A549 (cell line): ENCODE data around the gene APOM. TPM values are rescaled to one million over a fixed set of nuclear protein-coding genes. Genes with fewer than 3 reads are reported as not detected.

Experiments used
- ATAC-seq, 2 experiments: fragments of 200-7000 bp in 1 of 2; fragments of >200 bp in 1 of 2; cut with Nextera tagmentation in 1 of 2; cut with Tn5 transposase in 1 of 2; 3 replicates each; pipeline versions ENCODE4 v1.8.0 to v1.9.1; 2018 to 2020; ENCODE audit warnings: mild to moderate bottlenecking in 1 of 2, moderate library complexity in 1 of 2
- CTCF ChIA-PET: fragments of 300-600 bp; sonication (Branson Sonifier 250); formaldehyde crosslinking; extraction: SDS; loops from one replicate; lab custom pipeline; 2021; ENCODE audit warnings: antibody characterized with exemption, inconsistent platforms; lab: Yijun Ruan, JAX
- POLR2A ChIA-PET: fragments of 350-600 bp; formaldehyde crosslinking; extraction: SDS; loops from one replicate; lab custom pipeline; 2021; ENCODE audit warnings: antibody characterized with exemption, inconsistent platforms; lab: Yijun Ruan, JAX
- DNase-seq, 2 experiments: peaks; one replicate each; pipeline versions ENCODE4 v3.0.0 to v3.0.0-alpha.2; 2011 to 2016; ENCODE audit warnings: low read depth in 1 of 2, low spot score in 1 of 2
- FAIRE-seq: peaks from 2 replicates; lab custom pipeline; 2011; peaks lifted over from hg19 to GRCh38; lab: Jason Lieb, UNC
- H3K27ac ChIP-seq, 2 experiments: fragments of >200 bp; sonication (Bioruptor Twin); formaldehyde crosslinking; 3 replicates each; pipeline ENCODE4 v1.5.1; 2016 to 2017
- H3K4me1 ChIP-seq: fragments of >200 bp; sonication (Bioruptor Twin); formaldehyde crosslinking; 3 replicates; pipeline ENCODE4 v1.6.1; 2016
- H3K4me2 ChIP-seq: fragments of >200 bp; sonication (Bioruptor Twin); formaldehyde crosslinking; 3 replicates; pipeline ENCODE4 v1.6.1; 2016
- H3K4me3 ChIP-seq: fragments of >200 bp; sonication (Bioruptor Twin); formaldehyde crosslinking; 3 replicates; pipeline ENCODE4 v1.5.1; 2016
- H3K9me3 ChIP-seq: fragments of >200 bp; sonication (Bioruptor Twin); formaldehyde crosslinking; 3 replicates; pipeline ENCODE4 v1.6.1; 2016
- BHLHE40 ChIP-seq: IDR thresholded peaks from 2 replicates; pipeline ENCODE4 v1.6.1; 2012; ENCODE audit warnings: low read depth, low read length, inconsistent platforms
- CBX2 ChIP-seq: fragments of 200-600 bp; sonication (generic); IDR thresholded peaks from 2 replicates; pipeline ENCODE4 v1.6.1; 2016; ENCODE audit warnings: low read depth, mild to moderate bottlenecking, borderline replicate concordance
- CEBPB ChIP-seq, 2 experiments: fragments of >200 bp in 1 of 2; sonication (Bioruptor Twin) in 1 of 2; formaldehyde crosslinking in 1 of 2; IDR thresholded peaks; 2 replicates each; pipeline ENCODE4 v1.6.1; 2012 to 2016
- CTCF ChIP-seq: fragments of >200 bp; sonication (Bioruptor Twin); formaldehyde crosslinking; IDR thresholded peaks from 3 replicates; pipeline ENCODE4 v1.5.1; 2016
- EHF ChIP-seq: fragments of 250-450 bp; sonication (Bioruptor Pico); IDR thresholded peaks from 2 replicates; pipeline ENCODE4 v1.5.0; 2020; ENCODE audit warnings: mild to moderate bottlenecking
- ELK1 ChIP-seq: fragments of 150-350 bp; IDR thresholded peaks from 2 replicates; pipeline ENCODE4 v1.6.1; 2014; ENCODE audit warnings: low read depth, mild to moderate bottlenecking, low read length
- EP300 ChIP-seq, 2 experiments: fragments of >200 bp; sonication (Bioruptor Twin); formaldehyde crosslinking; IDR thresholded peaks; 2 replicates in 1 of 2; 3 replicates in 1 of 2; pipeline ENCODE4 v1.6.1; 2016 to 2017
- FOSL2 ChIP-seq, 2 experiments: fragments of 450-650 bp in 1 of 2; fragments of >200 bp in 1 of 2; sonication (Bioruptor Twin) in 1 of 2; formaldehyde crosslinking; IDR thresholded peaks; 2 replicates each; pipeline versions ENCODE4 v1.5.0 to v1.6.1; 2016 to 2020; ENCODE audit warnings: mild to moderate bottlenecking in 1 of 2, moderate library complexity in 1 of 2
- GATA3 ChIP-seq: IDR thresholded peaks from 2 replicates; pipeline ENCODE4 v1.6.1; 2012; ENCODE audit warnings: borderline replicate concordance
- HOXB13 ChIP-seq: fragments of 250-450 bp; sonication (Bioruptor Pico); IDR thresholded peaks from 2 replicates; pipeline ENCODE4 v1.5.0; 2020; ENCODE audit warnings: low read depth, mild to moderate bottlenecking, moderate library complexity
- HOXB5 ChIP-seq: fragments of 250-450 bp; sonication (Bioruptor Pico); IDR thresholded peaks from 2 replicates; pipeline ENCODE4 v1.5.0; 2020; ENCODE audit warnings: mild to moderate bottlenecking, moderate library complexity
- JUN ChIP-seq, 2 experiments: fragments of >200 bp; sonication (Bioruptor Twin); formaldehyde crosslinking; IDR thresholded peaks; 2 replicates in 1 of 2; 3 replicates in 1 of 2; pipeline ENCODE4 v1.6.1; 2016 to 2017
- JUNB ChIP-seq: fragments of >200 bp; sonication (Bioruptor Twin); formaldehyde crosslinking; IDR thresholded peaks from 2 replicates; pipeline ENCODE4 v1.6.1; 2016
- NFE2L2 ChIP-seq: fragments of 150-350 bp; conservative IDR thresholded peaks from 2 replicates; pipeline ENCODE4 v1.6.1; 2014; ENCODE audit warnings: low read length
- PBX3 ChIP-seq: IDR thresholded peaks from 2 replicates; pipeline ENCODE4 v1.6.1; 2012
- RAD21 ChIP-seq, 2 experiments: fragments of >200 bp in 1 of 2; sonication (Bioruptor Twin) in 1 of 2; formaldehyde crosslinking in 1 of 2; IDR thresholded peaks in 1 of 2; conservative IDR thresholded peaks in 1 of 2; 2 replicates in 1 of 2; 3 replicates in 1 of 2; pipeline ENCODE4 v1.6.1; 2012 to 2018; ENCODE audit warnings: inconsistent platforms in 1 of 2
- RNF2 ChIP-seq: fragments of 200-600 bp; sonication (generic); IDR thresholded peaks from 2 replicates; pipeline ENCODE4 v1.6.1; 2016; ENCODE audit warnings: low read depth, mild to moderate bottlenecking, antibody characterized with exemption, moderate library complexity, borderline replicate concordance
- SREBF2 ChIP-seq: fragments of 450-650 bp; IDR thresholded peaks from 2 replicates; pipeline ENCODE4 v1.6.1; 2014; ENCODE audit warnings: mild to moderate bottlenecking, moderate library complexity
- TP53 ChIP-seq: fragments of 250-450 bp; sonication (Bioruptor Pico); IDR thresholded peaks from 2 replicates; pipeline ENCODE4 v1.5.0; 2021; ENCODE audit warnings: mild to moderate bottlenecking, moderate library complexity
- ZFP36 ChIP-seq: fragments of 450-650 bp; IDR thresholded peaks from 2 replicates; pipeline ENCODE4 v1.6.1; 2014; ENCODE audit warnings: borderline replicate concordance; ENCODE audit not compliant: partially characterized antibody
- ZSCAN20 ChIP-seq: fragments of 250-450 bp; sonication (Bioruptor Pico); IDR thresholded peaks from 2 replicates; pipeline ENCODE4 v1.8.0; 2022; ENCODE audit warnings: mild to moderate bottlenecking, moderate library complexity
- WGBS: methylation state at CpG from one replicate; pipeline ENCODE4 v1.1.6; 2017; ENCODE audit errors: missing lambda C conversion rate; 5-methylcytosine and 5-hydroxymethylcytosine counted together
- polyA plus RNA-seq, 4 experiments: library from polyadenylated mRNA; depleted of rRNA in 3 of 4; stranded (reverse); fragments of >200 nt; fragmentation: RNase III in 1 of 4; extraction: RNeasy Plus Mini Kit Qiagen cat#74134 plus additional on column Dnase treatment in 1 of 4; gene quantifications; 2 replicates in 3 of 4; 3 replicates in 1 of 4; pipeline ENCODE4 v1.2.3, GENCODE V29; 2011 to 2017

The APOM gene
- polyA plus RNA-seq, 2 of the 4 experiments (the other 2 are of a cell fraction): 1.5 to 2.6 TPM

GRCh38 chr6:31687321-31687720 is 31.6 kb downstream of the APOM start:
- no peaks in the 10 kb centered on the region; the same call in 2 of the 3 replicates for H3K4me1 ChIP-seq
- H3K27ac ChIP-seq: no peak overlapping the region
- TF ChIP-seq CEBPB (IDR thresholded peaks at IDR 0.05): no peak
- ChIA-PET POLR2A (no interaction called here), CTCF (interaction anchor here (1.1 to 2.5 kb wide), 5 partner anchors 15 to 152 kb away, joined by 3 to 9 read pairs (median 7); partner anchors contain the start of gene ABHD16A)
- 86% methylated on average over 8 of the region's 8 CpGs for WGBS
- FAIRE-seq (no peak), ATAC-seq (no peak), DNase-seq (no peak)
- no peak overlapping the region for H3K4me2 ChIP-seq
- no peak overlapping the region for H3K4me3 ChIP-seq
- H3K9me3 ChIP-seq: no peaks in the 10 kb centered on the region

GRCh38 chr6:31687860-31688693 is 32.4 kb downstream of the APOM start:
- no peak overlapping the region for H3K4me3 ChIP-seq
- DNase-seq (no peak), ATAC-seq (no peak), FAIRE-seq (no peak)
- TF ChIP-seq TP53 (CRISPR knock-in tag) (no peak), CBX2 (no peak), HOXB5 (CRISPR knock-in tag) (no peak), EHF (no peak), SREBF2 (no peak), RAD21 (conservative IDR thresholded peaks at IDR 0.05 in 1 of 2, IDR thresholded peaks at IDR 0.05 in 1 of 2) (no peak), FOSL2 (IDR thresholded peaks at IDR 0.05) (no peak), FOSL2 (CRISPR knock-in tag; IDR thresholded peaks at IDR 0.05) (no peak)
- CTCF ChIA-PET: interaction anchor here (1.6 to 2.5 kb wide), 4 partner anchors 16 to 142 kb away, joined by 6 to 9 read pairs (median 8); partner anchors contain the start of gene ABHD16A
- H3K9me3 ChIP-seq: no peaks in the 10 kb centered on the region
- POLR2A ChIA-PET: no interaction called here
- WGBS: 89% methylated on average over 12 of the region's 14 CpGs
- no peaks in the 10 kb centered on the region; the same call in 2 of the 3 replicates for H3K4me1 ChIP-seq
- no peak overlapping the region for H3K27ac ChIP-seq
- H3K4me2 ChIP-seq: no peak overlapping the region

GRCh38 chr6:31689249-31690110 is 33.8 kb downstream of the APOM start:
- DNase-seq: no peak
- Histone ChIP-seq H3K27ac (no peak overlapping the region), H3K4me2 (no peak overlapping the region), H3K4me3 (no peak overlapping the region), H3K4me1 (no peaks in the 10 kb centered on the region; the same call in 2 of the 3 replicates), H3K9me3 (no peaks in the 10 kb centered on the region)
- ChIA-PET CTCF (interaction anchor here (0.6 to 2.5 kb wide), 6 partner anchors 8 to 140 kb away, joined by 3 to 9 read pairs (median 4); partner anchors contain the start of genes ABHD16A, LY6G5B and LY6G5C), POLR2A (no interaction called here)
- ATAC-seq: peak in 1 of 2 experiments; percentile 70; a peak in 3 of 6 replicates
- FAIRE-seq: no peak
- TF ChIP-seq CTCF (peak; percentile 18; the same call in 1 of the 3 replicates), ZSCAN20 (CRISPR knock-in tag) (no peak), NFE2L2 (no peak)
- WGBS: 87% methylated on average over 9 of the region's 11 CpGs

- Histone ChIP-seq H3K4me3 (no peak overlapping the region), H3K9me3 (no peaks in the 10 kb centered on the region), H3K4me2 (no peak overlapping the region), H3K27ac (no peak overlapping the region), H3K4me1 (no peaks in the 10 kb centered on the region; the same call in 2 of the 3 replicates)
- FAIRE-seq (no peak), DNase-seq (no peak), ATAC-seq (peak in 1 of 2 experiments; percentile 29; a peak in 2 of 6 replicates)
- ChIA-PET CTCF (interaction anchor here (0.6 to 2.9 kb wide), 6 partner anchors 9 to 173 kb away, joined by 3 to 11 read pairs (median 4); partner anchors contain the start of genes LY6G5B, LY6G5C and NEU1), POLR2A (no interaction called here)
- 59% methylated on average over 9 of the region's 10 CpGs for WGBS
- TF ChIP-seq RNF2 (no peak), EP300 (IDR thresholded peaks at IDR 0.05) (no peak), ELK1 (no peak), ZFP36 (no peak), JUN (IDR thresholded peaks at IDR 0.05) (no peak), JUNB (no peak), BHLHE40 (no peak), PBX3 (no peak), GATA3 (no peak), HOXB13 (CRISPR knock-in tag) (no peak)
Observed at GRCh38 chr6:31690231-31691077, 34.8 kb downstream of the APOM start.
